ENCODE results near the gene DDX10.

GRCh38 chr11:108636222-108636621 is 28.6 kb upstream of the DDX10 start:
- TF ChIP-seq CTCF (IDR thresholded peaks at IDR 0.05; ENCODE audit: low read depth, low read length) (no peak), POLR2A (IDR thresholded peaks at IDR 0.05; ENCODE audit: extremely low read depth, insufficient read length) (no peak), MAX (IDR thresholded peaks at IDR 0.05; ENCODE audit: low read depth, low read length) (no peak), MYC (IDR thresholded peaks at IDR 0.05; ENCODE audit: low read depth, low read length) (no peak)

Data from NB4 (cell line).